NCI-H2081 (cell line): ENCODE results near the gene KCND1.
A peak's percentile ranks its signal among the peaks of the same experiment; 100 is the strongest.

Experiments used
- DNase-seq, 2 experiments: peaks; one replicate each; lab custom pipeline; 2025; lab: John Stamatoyannopoulos, UW

The KCND1 gene

DNA sequence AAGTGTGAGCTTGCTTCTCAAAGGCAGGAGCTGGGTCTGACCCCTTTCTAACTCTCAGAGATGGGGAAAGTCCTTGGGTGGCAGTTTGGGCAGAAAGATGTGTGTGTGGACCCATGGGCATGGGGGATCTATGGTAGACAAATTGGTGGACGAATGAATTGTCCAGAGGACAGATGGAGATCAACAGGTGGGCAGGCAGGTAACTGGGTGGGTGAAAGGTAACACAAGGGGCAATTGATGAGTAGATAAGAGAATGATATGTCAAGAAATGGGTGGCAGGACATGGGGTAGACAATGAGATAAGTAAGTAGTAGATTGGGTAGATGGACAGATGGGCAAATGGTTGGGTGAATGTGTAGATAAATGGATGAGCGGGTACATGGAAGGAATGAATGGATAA lies 2.9 kb upstream of the KCND1 start:
- DNase-seq, result no peak

DNA sequence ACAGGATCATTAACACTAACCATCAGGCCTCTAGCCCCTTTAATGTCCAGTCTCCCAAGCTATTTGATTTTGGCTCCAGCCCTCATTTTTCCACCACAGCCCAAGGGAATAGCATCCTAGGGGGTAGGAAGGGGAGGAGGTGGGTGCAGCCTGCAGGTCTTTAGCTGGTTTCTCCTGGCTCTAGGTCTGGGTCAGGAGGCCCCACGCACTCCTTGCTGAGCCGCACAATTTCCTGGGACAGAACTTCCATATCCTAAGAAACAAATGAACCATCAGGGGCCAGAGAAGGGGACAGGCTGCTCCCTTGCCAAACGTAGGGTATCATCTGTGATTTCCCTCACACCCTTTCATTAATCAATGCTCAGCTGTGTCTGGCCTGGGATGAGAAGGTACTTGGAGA lies 2.4 kb upstream of the KCND1 start:
- DNase-seq, result no peak

DNA sequence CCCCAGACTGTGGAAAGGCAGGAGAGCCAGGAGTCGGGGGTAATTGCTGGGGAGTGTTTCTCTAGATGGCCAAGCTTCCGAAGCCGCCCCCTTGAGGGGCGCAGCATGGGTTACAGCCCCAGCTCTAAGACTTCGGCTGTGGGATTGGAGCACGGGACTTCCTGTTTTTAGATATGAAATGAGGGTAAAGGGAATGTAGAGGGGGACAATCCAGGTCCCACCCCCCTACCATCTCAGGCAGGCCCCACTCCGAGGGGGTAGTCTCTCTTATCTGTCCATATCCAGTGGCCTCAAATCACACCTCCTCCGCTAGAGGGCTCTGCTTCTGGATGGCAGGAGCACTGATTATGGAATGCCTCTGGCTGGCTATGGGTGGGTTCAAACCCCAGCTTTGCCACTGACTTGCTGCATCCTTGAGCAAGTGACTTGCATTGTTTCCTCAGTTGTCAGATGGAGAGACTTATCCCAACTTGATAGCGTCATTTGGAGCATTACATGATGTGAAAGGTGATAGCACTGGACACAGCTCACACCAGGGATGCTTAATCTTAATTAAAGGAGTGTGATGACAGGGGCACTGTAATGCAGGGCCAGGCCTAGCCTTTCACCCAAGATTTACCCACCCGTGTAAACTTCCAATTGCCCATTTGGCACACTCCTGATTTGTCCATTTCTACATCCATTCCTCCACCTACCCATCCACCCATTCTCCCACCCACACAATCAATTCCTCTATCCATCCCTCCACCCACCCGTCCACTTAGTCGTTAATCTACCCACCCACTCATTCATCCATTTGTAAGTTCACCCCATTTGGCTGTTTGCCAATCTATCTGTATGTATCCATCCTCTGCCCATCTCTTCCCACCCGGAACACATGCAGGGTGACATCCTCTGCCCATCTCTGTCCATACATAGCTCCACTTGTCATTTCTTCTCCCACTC lies 848 bp upstream of the KCND1 start:
- DNase-seq, result peak; percentile 10 to 35

DNA sequence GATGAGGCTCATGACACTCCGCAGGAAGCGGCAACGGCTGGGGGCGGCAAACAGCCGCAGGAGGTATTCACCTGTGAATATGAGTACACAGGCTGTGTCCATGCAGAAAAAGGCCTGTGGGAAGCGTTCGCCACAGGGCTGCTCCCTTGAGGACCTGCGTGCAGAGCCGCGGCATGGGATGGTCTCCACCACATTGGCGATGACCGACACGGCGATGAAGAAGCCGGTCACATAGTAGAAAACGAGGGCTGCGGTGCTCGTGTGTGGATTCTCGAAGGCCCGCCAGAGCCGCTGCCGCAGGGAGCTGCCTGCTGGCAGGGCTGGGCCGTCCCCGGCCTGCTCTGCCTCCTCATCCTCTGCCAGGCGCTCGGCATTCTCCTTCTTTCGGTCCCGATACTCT lies 2.2 kb downstream of the KCND1 start:
- no peak for DNase-seq

DNA sequence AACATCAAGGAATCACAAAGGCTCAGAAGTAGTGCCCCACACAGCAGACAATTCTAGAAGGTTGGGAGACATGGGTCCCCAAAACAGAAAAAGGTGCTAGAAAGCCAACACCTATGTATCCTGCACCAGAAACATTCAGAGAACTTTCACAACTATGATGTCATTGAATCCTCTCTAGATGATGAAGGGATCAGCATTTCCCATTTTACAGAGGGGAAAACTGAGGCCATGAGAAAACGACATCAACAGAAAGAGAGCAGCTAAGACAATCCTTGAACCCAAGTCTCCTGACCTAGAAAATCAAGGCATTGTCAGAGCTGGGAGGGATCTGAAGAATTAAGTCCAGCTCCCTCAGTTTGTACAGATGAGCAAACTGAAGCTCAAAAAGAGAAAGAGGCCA lies 3.3 kb downstream of the KCND1 start:
- DNase-seq, result no peak

DNA sequence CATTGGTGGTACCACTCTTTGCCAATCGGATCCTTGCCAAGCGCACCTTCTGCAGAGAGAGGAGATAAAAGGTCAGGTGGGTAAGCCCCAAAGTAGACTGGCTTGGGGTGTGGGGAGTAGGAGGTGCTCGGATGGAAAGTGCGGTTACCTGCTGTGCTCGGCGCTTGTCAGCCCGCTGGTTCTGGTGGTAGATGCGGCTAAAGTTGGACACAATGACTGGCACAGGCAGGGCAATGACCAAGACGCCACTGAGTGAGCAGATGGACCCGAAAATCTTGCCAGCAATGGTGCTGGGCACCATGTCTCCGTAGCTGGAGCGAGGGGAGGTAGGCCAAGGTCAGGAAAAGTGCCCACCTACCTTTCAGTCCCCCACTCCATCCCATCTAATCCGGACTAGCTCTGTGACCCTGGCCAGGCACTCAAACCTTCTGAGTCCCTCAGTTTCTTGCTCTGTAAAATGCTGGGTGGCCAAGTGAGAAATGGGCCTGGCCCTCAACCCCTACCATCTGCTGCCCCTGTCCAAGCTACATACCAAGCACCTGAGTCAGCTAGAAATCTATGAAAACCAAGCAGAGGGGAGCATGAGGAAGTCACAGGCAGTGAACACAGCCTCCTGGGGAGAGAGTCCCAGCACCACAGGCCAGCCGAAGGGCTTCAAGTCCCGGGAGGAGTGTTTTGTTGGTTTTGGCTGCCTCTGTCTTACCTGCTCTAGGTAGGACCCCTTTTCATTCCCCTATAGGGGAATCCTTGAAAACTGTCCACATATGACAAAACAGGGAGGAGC lies 4.7 kb downstream of the KCND1 start:
- no peak for DNase-seq

DNA sequence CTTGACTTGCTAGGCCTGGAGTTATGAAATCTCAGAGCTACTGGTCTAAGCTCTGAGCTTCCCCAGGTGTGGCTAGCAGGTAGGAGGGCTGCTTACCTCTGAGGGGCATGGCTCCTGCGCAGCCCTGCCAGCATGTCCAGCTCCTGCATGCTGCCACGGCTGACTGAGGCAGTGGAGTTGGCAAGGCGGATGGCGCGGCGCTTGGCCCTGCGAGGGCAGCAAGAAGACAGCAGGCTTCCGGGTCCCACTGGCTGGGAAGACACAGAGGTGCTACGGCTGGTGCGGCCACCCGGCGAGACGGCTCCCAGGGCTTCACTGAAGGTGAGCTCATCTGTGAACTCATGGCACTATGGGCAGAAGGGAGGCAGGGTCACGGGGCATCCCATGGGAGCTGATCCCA lies 5.7 kb downstream of the KCND1 start:
- DNase-seq, result no peak

DNA sequence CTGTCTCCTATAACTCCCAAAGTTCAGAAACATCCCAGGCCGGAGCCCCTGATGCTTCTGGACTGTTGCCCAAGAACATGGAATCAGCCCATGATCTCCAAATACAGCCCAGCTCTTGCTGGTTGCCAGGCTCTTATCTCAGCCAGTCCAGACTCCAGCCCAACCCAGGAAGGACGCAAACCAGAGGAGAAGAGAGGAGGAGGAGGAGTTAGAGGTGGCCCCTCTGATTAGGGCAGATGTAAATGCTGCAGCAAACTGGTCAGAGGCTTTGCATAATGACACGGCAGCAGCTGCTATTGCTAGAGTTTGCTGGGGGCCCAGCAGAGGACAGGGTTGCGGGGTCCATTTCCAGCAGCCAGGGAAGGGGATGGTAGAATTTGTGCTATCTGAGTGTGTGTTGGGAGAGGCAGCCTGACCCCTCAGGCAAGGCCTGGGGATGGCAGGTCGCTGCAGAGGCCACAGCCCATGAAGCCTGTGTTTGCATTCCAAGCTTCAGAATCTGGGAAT lies 10.0 kb downstream of the KCND1 start:
- DNase-seq, result no peak

DNA sequence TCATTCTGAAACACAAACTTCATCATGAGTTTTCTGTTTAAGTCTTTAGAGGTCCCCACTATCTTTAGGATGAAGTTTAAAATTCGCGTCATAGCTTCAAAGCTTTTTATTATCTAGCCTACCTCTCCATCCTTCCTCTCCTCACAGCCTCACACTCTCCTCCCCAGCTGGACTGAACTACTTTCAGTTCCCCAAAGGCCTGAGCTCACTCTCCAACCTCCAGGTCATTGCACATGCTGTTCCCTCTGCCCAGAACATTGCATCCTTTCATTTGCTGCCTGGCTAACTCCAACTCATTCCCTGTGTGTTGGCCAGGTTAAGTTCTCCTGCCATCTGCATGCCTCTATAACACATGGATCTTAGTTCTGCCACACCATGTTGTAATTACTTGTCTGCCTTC lies 11.4 kb downstream of the KCND1 start:
- DNase-seq, result no peak

DNA sequence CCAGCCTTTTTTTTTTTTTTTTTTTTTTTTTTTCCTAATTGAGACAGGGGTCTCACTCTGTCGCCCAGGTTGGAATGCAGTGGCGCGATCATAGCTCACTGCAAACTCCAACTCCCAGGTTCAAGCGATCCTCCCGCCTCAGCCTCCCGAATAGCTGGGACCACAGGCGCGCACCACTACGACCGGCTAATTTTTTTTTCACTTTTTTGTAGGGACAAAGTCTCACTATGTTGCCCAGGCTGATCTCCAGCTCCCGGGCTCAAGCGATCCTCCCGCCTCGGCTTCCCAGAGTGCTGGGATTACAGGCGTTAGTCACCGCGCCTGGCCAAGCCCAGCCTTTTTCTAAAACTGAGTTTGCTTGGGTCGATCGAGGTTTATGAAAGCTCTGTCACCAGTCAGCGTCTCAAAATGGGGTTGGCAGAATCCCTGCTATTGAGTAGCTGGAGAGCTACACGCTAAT lies 13.0 kb downstream of the KCND1 start:
- no peak for DNase-seq

DNA sequence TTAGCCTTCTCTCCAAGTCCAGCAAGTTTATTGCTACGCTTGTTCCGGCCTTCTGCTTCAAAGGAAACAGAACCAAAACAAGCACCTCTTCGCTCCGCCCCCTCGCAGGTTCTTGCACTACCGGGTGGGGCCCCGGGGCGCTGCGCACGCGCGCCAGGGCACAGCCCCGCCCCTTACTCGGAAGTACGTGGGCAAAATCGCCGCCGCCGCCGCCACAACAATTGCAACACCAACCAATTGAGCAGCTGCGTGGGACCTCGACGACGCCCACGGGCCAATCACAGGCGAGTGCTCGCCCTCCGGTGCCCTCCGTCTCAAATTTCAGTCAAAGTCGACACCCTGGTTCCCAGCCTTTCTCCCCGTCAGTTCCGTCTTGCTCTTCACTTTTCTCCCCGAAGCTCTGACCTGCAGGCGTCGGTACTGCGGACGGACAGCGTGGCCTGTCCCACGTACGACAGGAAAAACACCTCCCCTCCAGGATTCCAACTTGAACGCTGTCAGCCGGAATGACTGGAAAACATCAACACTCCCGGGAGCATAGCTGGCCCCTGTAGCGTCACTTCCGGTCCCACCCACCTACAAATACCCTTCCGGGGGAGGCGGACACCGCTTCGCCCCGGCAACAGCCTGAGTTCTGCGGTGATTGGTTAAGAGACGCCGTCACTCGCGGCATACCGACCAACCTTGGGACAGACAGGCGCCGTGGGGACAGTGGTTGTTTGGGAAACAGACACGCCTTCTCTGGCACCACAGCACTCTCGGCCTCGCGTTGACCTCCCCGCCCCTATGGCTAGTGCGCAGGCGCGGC lies 13.6 kb downstream of the KCND1 start:
- DNase-seq, result peak; percentile 96 to 97

DNA sequence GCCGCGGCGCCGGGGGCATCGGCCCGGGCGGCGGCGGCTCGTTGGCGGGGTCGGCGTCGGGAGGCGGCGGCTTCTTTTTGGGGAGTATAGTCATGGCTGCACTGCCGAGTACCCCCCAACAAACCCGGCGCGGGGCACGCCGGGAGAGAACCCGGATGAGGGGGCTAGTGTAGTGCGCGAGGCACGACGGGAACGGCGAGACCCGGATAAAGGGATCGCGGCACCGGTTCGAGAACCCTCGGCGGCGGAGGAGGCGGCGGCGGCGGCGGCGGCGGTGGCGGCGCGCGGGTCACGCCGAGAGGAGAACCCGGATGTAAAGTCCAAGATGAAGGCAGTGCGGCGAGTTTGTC lies 14.2 kb downstream of the KCND1 start, which contains the start of gene OTUD5:
Gene OTUD5 (minus strand): TSS at position 131 of the 350 bp plus-strand sequence. CDS start 37 bp downstream, at position 94.
- DNase-seq, result peak; percentile 61 to 72

DNA sequence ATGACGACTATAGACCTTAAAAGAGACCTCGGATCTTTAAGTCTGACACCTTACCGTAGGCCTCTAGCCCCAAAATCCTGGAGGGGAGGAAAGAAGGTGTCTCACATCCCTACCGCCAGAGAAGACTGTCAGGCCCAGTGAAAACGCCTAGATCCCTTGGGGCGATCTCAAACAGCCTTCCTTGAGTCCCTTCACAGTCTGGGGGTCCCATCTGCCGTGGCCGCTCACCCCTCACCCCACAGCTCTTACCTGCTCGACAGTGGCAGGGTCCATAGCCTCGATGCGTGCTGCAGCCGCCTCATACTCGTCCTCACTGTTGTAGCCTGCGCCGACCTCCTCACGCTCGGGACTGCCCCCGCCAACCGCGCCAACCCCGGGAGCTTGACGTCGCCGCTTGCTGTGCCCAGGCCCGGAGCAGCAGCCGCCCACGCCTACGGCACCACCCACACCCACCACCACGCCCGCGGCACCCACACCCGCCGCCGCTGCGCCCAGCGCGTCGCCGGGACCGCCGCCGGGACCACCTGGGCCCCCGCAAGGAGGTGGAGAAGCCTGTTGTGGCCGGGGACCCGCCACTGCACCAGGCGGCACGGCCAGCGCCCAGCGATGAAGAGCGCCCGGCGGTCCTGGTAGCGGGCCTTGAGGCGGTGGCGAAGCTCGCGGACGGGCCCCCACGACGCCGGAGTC lies 14.8 kb downstream of the KCND1 start:
- no peak for DNase-seq

DNA sequence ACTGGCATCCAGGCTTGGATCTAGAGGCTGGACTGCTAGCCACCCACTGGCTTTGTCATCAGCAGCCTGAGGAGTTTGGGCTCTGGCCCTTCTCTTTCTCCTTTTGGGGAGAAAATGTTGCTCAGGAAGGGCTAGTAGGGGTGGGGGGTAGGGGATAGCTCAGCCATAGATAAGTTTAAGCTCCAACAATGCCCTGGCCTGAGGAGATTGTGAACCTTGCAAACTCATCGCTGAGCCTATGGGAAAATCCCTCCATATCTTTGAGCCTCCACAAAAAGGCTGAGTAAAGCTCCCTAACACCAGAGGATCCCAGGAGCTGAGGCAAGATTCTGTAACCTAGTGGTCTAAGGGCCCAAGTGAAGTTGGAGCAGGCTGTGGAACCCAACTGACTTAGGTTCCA lies 23.1 kb downstream of the KCND1 start:
- DNase-seq, result no peak

DNA sequence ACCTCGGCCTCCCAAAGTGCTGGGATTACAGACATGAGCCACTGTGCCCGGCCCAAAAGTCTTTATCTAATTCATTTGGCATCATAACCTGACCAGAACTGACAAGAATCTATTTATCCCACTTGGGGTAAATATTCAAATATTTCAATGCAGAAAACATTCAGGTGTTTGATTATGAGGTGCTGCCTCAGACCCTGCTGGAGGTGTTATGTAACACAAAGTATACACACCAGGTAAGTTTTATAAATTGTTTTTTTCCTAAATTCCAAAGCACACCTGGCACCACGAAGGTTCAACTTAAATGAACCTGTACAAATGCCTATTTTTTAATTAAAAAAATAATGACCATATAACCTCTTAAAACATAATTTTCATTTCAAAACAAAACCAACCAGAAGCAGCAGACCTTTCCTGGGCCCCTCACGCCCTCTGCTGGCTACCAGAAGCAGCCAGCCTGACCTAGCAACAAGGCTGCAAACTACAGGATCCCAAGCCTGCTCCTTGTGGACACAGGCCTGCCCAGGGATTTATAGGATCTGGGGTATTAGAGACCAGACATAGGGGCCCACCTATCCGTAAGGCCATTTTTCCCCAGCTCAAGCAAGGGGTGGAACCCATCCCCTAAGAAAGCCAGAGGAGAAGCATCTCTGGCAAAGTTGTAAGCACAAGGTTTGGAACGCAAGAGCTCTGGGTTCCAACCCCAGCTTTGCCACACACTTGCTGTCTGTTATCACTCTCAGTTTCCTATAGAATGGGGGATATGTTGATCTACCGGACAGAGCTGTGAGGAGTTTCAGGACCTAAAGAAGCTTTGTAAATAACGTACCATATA lies 25.9 kb downstream of the KCND1 start:
- DNase-seq, result peak; percentile 19 to 24

DNA sequence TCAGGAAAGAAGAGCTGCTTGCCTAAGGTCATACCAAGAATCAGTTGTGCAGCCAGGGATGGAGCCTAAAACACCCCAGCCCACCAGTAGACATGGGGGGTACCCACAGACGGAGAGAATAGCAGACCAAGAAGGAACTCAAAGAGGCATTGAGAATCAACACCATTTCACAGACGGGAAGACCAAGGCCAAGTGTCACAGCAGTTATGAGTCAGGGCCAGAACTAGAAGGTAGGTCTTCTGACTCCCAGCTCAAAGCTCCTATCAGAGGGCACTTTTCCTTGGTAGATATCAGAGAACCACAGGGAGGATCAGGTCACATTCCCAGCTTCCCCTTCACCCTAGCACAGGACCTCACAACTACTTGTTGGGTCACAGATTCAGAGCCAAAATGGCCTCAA lies 28.7 kb downstream of the KCND1 start:
- no peak for DNase-seq

DNA sequence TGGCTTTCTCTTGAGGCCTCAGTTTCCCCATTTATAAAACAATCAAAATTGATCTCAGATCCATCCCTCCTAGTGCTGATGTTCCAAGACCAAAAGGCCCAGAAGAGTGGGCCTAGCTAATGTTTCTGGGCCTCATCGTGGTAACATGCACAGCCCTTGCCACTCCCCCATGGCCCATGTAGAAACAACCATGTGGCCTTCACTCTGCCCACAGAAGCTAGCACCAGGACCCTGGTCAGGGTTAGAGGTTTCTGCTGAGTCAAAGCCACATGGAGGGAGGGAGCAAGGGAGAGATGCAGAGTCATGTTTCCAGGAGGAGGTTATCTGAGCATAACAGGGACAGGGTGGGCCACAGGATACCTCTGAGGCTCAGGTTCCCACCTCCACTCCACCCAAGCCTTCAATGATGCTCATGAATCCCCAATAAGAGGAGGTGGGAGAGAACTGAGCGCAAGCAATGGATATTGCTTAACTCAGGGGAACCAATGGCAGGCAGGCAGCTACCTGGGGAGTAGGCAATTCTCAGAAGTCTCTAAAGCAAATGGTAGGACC lies 31.2 kb downstream of the KCND1 start:
- DNase-seq, result no peak

DNA sequence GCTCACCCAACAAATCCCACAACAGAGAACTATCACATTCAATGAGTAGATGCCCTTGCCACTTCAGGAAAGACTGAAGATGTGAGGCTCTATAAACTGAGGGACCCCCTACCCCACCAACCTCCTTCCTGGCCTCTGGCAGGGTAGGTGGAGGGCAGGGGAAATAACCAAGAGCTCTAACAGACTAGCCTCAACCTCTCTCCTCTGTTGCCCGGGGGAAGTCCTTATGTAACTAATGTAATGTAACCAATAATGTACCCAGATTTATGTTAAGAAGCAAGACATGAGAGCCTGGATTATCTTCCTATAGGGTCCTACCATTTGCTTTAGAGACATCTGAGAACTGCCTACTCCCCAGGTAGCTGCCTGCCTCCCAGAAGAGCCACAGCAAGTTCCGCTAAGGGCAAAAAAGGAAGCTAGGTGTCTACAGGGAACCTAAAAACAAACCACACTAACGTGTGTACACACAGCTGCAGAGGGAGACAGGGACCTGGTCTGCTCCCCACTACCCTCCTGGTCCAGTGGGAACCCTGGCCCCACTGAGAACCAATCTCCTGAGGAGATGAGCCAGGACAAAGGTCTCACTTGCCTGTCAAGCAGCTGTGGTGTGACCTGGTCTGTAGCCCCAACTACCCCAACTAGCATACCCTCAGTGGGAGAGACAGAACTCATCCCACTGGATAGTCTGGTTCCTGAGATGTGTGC lies 32.0 kb downstream of the KCND1 start:
- no peak for DNase-seq

DNA sequence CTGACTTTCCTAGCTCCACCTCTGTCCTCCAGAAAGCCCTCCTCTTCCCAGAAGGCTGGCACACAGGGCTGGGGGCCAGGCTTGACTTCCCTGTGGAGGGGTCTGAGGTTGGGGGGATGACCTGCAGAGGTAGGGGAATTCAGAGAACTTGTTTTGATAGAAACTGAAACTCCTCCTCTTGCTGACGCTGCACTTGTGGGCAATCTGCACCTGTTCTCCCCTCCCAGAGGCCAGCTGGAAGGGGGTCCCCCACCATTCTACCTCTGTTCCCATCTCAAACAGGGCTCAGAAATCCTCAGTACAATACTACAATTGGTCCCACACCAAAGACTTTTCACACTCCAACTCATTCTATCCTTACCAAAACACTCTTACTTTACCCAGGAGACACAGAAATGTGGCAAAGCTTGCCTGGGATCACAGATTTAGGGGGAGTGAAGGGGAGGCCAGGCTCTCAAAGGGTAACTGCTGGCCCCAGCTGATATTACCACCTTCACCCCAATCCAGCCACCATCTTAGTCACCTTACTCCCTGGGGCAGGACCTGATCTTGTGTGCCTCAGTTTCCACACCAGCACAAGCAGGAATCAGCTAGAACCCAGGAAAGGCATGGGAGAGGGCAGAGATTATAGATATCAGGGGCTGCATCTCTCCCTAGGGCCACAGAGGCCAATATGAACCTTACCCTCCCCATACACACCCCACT lies 32.8 kb downstream of the KCND1 start:
- no peak for DNase-seq
